Muscle layer of duodenum (tissue), 2 donors: ENCODE data around the gene RABL6.
"Not testable (repeated sequence)": the region's sequence is repeated elsewhere in the genome, so short reads cannot be mapped to it uniquely, and the experiment has no call there.

ENCODE experiments used
- H3K27ac ChIP-seq: one replicate; pipeline ENCODE4 v1.7.0; 2013; ENCODE audit warnings: mild to moderate bottlenecking, low read length
- H3K27me3 ChIP-seq: one replicate; pipeline ENCODE4 v1.7.0; 2013; ENCODE audit warnings: low read depth, mild to moderate bottlenecking, control low read depth, low read length
- H3K36me3 ChIP-seq, 2 donors: one replicate each; pipeline ENCODE4 v1.7.0; 2013; ENCODE audit warnings: low read length in 2 of 2, control low read depth in 1 of 2, mild to moderate bottlenecking in 1 of 2; ENCODE audit not compliant: insufficient read depth in 2 of 2, control insufficient read depth in 1 of 2
- H3K4me1 ChIP-seq, 2 donors: one replicate each; pipeline ENCODE4 v1.7.0; 2013; ENCODE audit warnings: low read length in 2 of 2, mild to moderate bottlenecking in 2 of 2, control low read depth in 1 of 2, moderate library complexity in 1 of 2; ENCODE audit not compliant: insufficient read depth in 2 of 2, control insufficient read depth in 1 of 2
- H3K4me3 ChIP-seq, 2 donors: one replicate each; pipeline ENCODE4 v1.7.0; 2013; ENCODE audit warnings: low read length in 2 of 2, low read depth in 1 of 2, mild to moderate bottlenecking in 1 of 2
- H3K9me3 ChIP-seq, 2 donors: one replicate each; pipeline ENCODE4 v1.7.0; 2013; ENCODE audit warnings: low read length in 2 of 2, control low read depth in 1 of 2, mild to moderate bottlenecking in 1 of 2; ENCODE audit not compliant: control insufficient read depth in 1 of 2
- donor health status: healthy.

Gene RABL6

GRCh38 chr9:136807281-136808074 is at the start of gene RABL6:
RABL6 (plus strand) TSS chr9:136807948; CDS start chr9:136808197, 249 bp downstream.
- H3K4me1 ChIP-seq, result peaks cover 16 to 37% of the 10 kb centered on the region in 2 donors
- peak within 1 kb of the TSS; percentile 63 to 88 for H3K4me3 ChIP-seq
- H3K36me3 ChIP-seq, result peaks cover 0 to 4% of the 10 kb centered on the region in 2 donors
- H3K27me3 ChIP-seq, result peaks cover under 1% of the 10 kb centered on the region
- H3K27ac ChIP-seq, result peak within 1 kb of the TSS; percentile 51
- no peaks in the 10 kb centered on the region for H3K9me3 ChIP-seq

- no peak overlapping the region for H3K27ac ChIP-seq
- H3K4me1 ChIP-seq, result peaks cover 0 to 7% of the 10 kb centered on the region in 2 donors
Measured at GRCh38 chr9:136759001-136759400, 48.7 kb upstream of the RABL6 start.

GRCh38 chr9:136759436-136760325 is 48.1 kb upstream of the RABL6 start:
- H3K9me3 ChIP-seq, result peaks cover 0 to 4% of the 10 kb centered on the region in 2 donors
- no peaks in the 10 kb centered on the region for H3K27me3 ChIP-seq
- H3K4me3 ChIP-seq, result no peak overlapping the region
- no peaks in the 10 kb centered on the region for H3K36me3 ChIP-seq
- peaks cover 0 to 7% of the 10 kb centered on the region in 2 donors for H3K4me1 ChIP-seq
- H3K27ac ChIP-seq, result no peak overlapping the region

More at GRCh38 chr9:136759001-136759400, 48.7 kb upstream of the RABL6 start:
- Histone ChIP-seq H3K36me3 (no peaks in the 10 kb centered on the region), H3K27me3 (no peaks in the 10 kb centered on the region), H3K4me3 (no peak overlapping the region), H3K9me3 (peaks cover 0 to 4% of the 10 kb centered on the region in 2 donors)

GRCh38 chr9:136760424-136760823 is 47.3 kb upstream of the RABL6 start:
- Histone ChIP-seq H3K9me3 (peaks cover 0 to 3% of the 10 kb centered on the region in 2 donors), H3K36me3 (no peaks in the 10 kb centered on the region), H3K27me3 (no peaks in the 10 kb centered on the region), H3K4me1 (peaks cover 0 to 7% of the 10 kb centered on the region in 2 donors), H3K27ac (no peak overlapping the region), H3K4me3 (no peak overlapping the region)

- H3K27me3 ChIP-seq, H3K4me3 ChIP-seq, H3K4me1 ChIP-seq, H3K36me3 ChIP-seq, H3K27ac ChIP-seq, H3K9me3 ChIP-seq: not testable (repeated sequence)
Measured at GRCh38 chr9:136760834-136761544, 46.8 kb upstream of the RABL6 start.

- H3K4me3 ChIP-seq, result no peak overlapping the region
- H3K9me3 ChIP-seq, result no peaks in the 10 kb centered on the region
- H3K36me3 ChIP-seq, result no peaks in the 10 kb centered on the region
- no peak overlapping the region for H3K27ac ChIP-seq
- H3K27me3 ChIP-seq, result no peaks in the 10 kb centered on the region
- H3K4me1 ChIP-seq, result peaks cover 0 to 7% of the 10 kb centered on the region in 2 donors
Measured at GRCh38 chr9:136761545-136761981, 46.2 kb upstream of the RABL6 start.

- Histone ChIP-seq H3K36me3 (no peaks in the 10 kb centered on the region), H3K9me3 (no peaks in the 10 kb centered on the region), H3K4me1 (peaks cover 0 to 7% of the 10 kb centered on the region in 2 donors), H3K27me3 (no peaks in the 10 kb centered on the region), H3K27ac (no peak overlapping the region), H3K4me3 (no peak overlapping the region)
Measured at GRCh38 chr9:136762221-136762691, 45.5 kb upstream of the RABL6 start.

- H3K4me3 ChIP-seq, result no peak overlapping the region
Measured at GRCh38 chr9:136762915-136763648, 44.7 kb upstream of the RABL6 start.

GRCh38 chr9:136763649-136764035 is 44.1 kb upstream of the RABL6 start:
- Histone ChIP-seq H3K27me3 (no peaks in the 10 kb centered on the region), H3K36me3 (no peaks in the 10 kb centered on the region), H3K9me3 (no peaks in the 10 kb centered on the region), H3K4me3 (no peak overlapping the region), H3K27ac (no peak overlapping the region), H3K4me1 (peaks cover 0 to 7% of the 10 kb centered on the region in 2 donors)

More at GRCh38 chr9:136762915-136763648, 44.7 kb upstream of the RABL6 start:
- H3K27ac ChIP-seq, result no peak overlapping the region
- H3K9me3 ChIP-seq, result no peaks in the 10 kb centered on the region
- H3K36me3 ChIP-seq, result no peaks in the 10 kb centered on the region
- H3K4me1 ChIP-seq, result peaks cover 0 to 7% of the 10 kb centered on the region in 2 donors
- no peaks in the 10 kb centered on the region for H3K27me3 ChIP-seq

GRCh38 chr9:136764301-136764891 is 43.4 kb upstream of the RABL6 start, which contains the start of gene LCN15:
LCN15 (minus strand) TSS chr9:136764518; CDS start chr9:136764488, 30 bp downstream.
- Histone ChIP-seq H3K27ac (no peak within 1 kb of the TSS), H3K9me3 (no peaks in the 10 kb centered on the region), H3K4me3 (no peak within 1 kb of the TSS), H3K27me3 (no peaks in the 10 kb centered on the region), H3K4me1 (peaks cover 0 to 7% of the 10 kb centered on the region in 2 donors), H3K36me3 (no peaks in the 10 kb centered on the region)
